Esophagus muscularis mucosa (tissue), 4 donors: Measurements from ENCODE around the gene TWSG1.

Experiments used
- EP300 ChIP-seq: sonication (generic); formaldehyde crosslinking; IDR thresholded peaks from one replicate; pipeline ENCODE4 v1.6.1; 2017; ENCODE audit warnings: antibody characterized with exemption
- POLR2A ChIP-seq: fragments of 450-650 bp; IDR thresholded peaks from one replicate; pipeline ENCODE4 v1.6.1; 2017; ENCODE audit warnings: antibody characterized with exemption, moderate library complexity, mild to moderate bottlenecking, low read depth
- POLR2AphosphoS5 ChIP-seq, 2 donors: sonication (generic); formaldehyde crosslinking; IDR thresholded peaks; one replicate each; pipeline ENCODE4 v1.6.1; 2017; ENCODE audit warnings: antibody characterized with exemption in 2 of 2
- TF ChIP-seq, protein P1 (sequence below), 3 experiments: fragments of 200-600 bp in 2 of 3; fragments of 450-650 bp in 1 of 3; sonication (generic) in 2 of 3; IDR thresholded peaks; one replicate each; pipeline ENCODE4 v1.5.1; 2017 to 2019; ENCODE audit warnings: antibody characterized with exemption in 3 of 3, mild to moderate bottlenecking in 2 of 3, moderate library complexity in 1 of 3

- TF ChIP-seq, protein P1, sequence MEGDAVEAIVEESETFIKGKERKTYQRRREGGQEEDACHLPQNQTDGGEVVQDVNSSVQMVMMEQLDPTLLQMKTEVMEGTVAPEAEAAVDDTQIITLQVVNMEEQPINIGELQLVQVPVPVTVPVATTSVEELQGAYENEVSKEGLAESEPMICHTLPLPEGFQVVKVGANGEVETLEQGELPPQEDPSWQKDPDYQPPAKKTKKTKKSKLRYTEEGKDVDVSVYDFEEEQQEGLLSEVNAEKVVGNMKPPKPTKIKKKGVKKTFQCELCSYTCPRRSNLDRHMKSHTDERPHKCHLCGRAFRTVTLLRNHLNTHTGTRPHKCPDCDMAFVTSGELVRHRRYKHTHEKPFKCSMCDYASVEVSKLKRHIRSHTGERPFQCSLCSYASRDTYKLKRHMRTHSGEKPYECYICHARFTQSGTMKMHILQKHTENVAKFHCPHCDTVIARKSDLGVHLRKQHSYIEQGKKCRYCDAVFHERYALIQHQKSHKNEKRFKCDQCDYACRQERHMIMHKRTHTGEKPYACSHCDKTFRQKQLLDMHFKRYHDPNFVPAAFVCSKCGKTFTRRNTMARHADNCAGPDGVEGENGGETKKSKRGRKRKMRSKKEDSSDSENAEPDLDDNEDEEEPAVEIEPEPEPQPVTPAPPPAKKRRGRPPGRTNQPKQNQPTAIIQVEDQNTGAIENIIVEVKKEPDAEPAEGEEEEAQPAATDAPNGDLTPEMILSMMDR (IDR thresholded peaks at IDR 0.05): no peak
- TF ChIP-seq EP300 (no peak), POLR2A (no peak), POLR2AphosphoS5 (IDR thresholded peaks at IDR 0.05) (no peak)
Measured at GRCh38 chr18:9321017-9321452, 13.5 kb upstream of the TWSG1 start.
